Karpas-422 (cell line): ENCODE measurements around the gene BMX. TPM values are rescaled to one million over a fixed set of nuclear protein-coding genes. Genes with fewer than 3 reads are reported as not detected.

Experiments
- DNase-seq: peaks from one replicate; pipeline ENCODE4 v3.0.0-alpha.2; 2015
- H2AFZ ChIP-seq: fragments of 200-600 bp; sonication (generic); 2 replicates; pipeline ENCODE4 v1.6.1; 2014; ENCODE audit warnings: antibody characterized with exemption, low read length, mixed read lengths
- H3K27ac ChIP-seq: fragments of 200-600 bp; sonication (generic); 2 replicates; pipeline ENCODE4 v1.5.1; 2014; ENCODE audit warnings: mild to moderate bottlenecking, low read length, moderate library complexity
- H3K27me3 ChIP-seq: fragments of 200-600 bp; sonication (generic); 2 replicates; pipeline ENCODE4 v1.6.1; 2014; ENCODE audit warnings: low read length, mixed read lengths
- H3K36me3 ChIP-seq: fragments of 200-600 bp; sonication (generic); 2 replicates; pipeline ENCODE4 v1.6.1; 2014; ENCODE audit warnings: low read length, mixed read lengths; ENCODE audit not compliant: insufficient read depth
- H3K4me1 ChIP-seq: fragments of 200-600 bp; sonication (generic); 2 replicates; pipeline ENCODE4 v1.6.1; 2014; ENCODE audit warnings: mild to moderate bottlenecking, low read length, mixed read lengths
- H3K4me2 ChIP-seq: fragments of 200-600 bp; sonication (generic); 2 replicates; pipeline ENCODE4 v1.6.1; 2014; ENCODE audit warnings: low read length, low read depth, mild to moderate bottlenecking; ENCODE audit not compliant: poor library complexity, severe bottlenecking
- H3K4me3 ChIP-seq: fragments of 200-600 bp; sonication (generic); 2 replicates; pipeline ENCODE4 v1.5.1; 2014; ENCODE audit warnings: mild to moderate bottlenecking, antibody characterized with exemption, low read length, mixed read lengths
- H3K79me2 ChIP-seq: fragments of 200-600 bp; sonication (generic); 2 replicates; pipeline ENCODE4 v1.6.1; 2014; ENCODE audit warnings: mild to moderate bottlenecking, low read length, mixed read lengths
- H3K9ac ChIP-seq: fragments of 200-600 bp; sonication (generic); 2 replicates; pipeline ENCODE4 v1.6.0; 2014; ENCODE audit warnings: low read length
- H3K9me2 ChIP-seq: fragments of 200-600 bp; sonication (generic), shearing (Covaris generic); replicated peaks from 2 replicates; pipeline ENCODE4 v1.6.0; 2014; ENCODE audit warnings: mild to moderate bottlenecking, low read length, moderate library complexity; ENCODE audit not compliant: insufficient read depth
- H3K9me3 ChIP-seq: fragments of 300-700, 200-600 bp; sonication (generic); 2 replicates; pipeline ENCODE4 v1.6.1; 2014; ENCODE audit warnings: low read length, mixed read lengths
- H4K20me1 ChIP-seq: fragments of 200-600 bp; sonication (generic); 2 replicates; pipeline ENCODE4 v1.6.1; 2014; ENCODE audit warnings: mild to moderate bottlenecking, antibody characterized with exemption, low read length, low read depth; ENCODE audit not compliant: insufficient read depth
- total RNA-seq: library from RNA; depleted of rRNA; stranded (reverse); fragments of >200 nt; shearing (Covaris generic); gene quantifications from 2 replicates; pipeline ENCODE4 v1.2.3, GENCODE V29; 2014; ENCODE audit warnings: low replicate concordance

Gene BMX
- total RNA-seq, 1 experiment from 2014 or later = 8.2 TPM

DNA sequence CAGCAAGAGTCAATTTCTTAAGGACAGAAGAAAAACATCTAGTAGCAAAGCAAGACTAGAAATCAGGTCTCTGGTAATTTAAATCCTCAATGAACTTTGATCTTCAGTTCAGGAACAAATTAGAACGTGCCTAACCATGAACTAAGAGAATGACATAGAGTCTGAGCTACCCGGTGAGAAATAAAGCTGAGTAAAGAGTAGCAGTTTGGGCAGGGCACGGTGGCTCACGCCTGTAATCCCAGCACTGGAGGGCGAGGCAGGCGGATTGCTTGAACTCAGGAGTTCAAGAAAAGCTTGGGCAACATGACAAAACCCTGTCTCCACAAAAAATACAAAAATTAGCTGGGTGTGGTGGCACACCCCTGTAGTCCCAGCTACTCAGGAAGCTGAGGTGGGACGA, 62.4 kb downstream of the BMX start:
- H4K20me1 ChIP-seq = no peaks in the 10 kb centered on the region
- H3K27ac ChIP-seq = no peak overlapping the region
- no peak overlapping the region for H3K9ac ChIP-seq
- H3K36me3 ChIP-seq = no peaks in the 10 kb centered on the region
- H3K4me1 ChIP-seq = peaks cover 86% of the 10 kb centered on the region
- no peak for DNase-seq
- no peaks in the 10 kb centered on the region for H3K79me2 ChIP-seq
- H3K27me3 ChIP-seq = no peaks in the 10 kb centered on the region
- H3K4me3 ChIP-seq = no peak overlapping the region
- no peaks in the 10 kb centered on the region for H3K9me3 ChIP-seq
- no peak overlapping the region for H2AFZ ChIP-seq
- H3K9me2 ChIP-seq = no peaks in the 10 kb centered on the region
- H3K4me2 ChIP-seq = no peak overlapping the region

DNA sequence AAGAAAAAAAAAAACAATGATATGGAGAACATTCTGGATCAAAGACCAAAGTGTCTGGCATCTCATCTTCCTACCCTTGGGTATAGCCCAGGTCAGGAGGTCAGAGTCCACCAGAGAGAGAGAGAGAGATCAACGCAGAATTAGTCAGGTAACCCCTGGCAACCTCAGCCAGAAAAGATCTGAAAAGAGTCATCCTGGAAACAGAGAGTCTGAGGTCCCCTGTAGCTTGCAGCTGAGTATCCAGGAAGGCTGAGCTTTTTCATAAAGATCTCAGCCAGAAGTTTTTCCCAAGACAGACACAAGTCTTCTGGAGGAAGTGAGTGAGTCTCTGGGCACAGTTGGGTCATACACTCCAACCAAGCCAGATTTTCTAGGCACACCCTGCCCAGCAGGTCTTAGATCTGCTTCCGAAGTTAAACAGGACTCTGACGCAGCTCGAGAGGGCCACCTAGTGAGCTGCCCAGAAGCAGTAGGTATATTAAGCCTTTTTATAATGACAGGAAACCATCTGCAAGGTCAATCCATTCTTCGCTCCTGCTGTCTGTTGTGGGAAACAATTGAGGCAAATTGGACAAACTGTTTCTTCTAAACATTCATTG, 64.5 kb downstream of the BMX start:
- H4K20me1 ChIP-seq = no peaks in the 10 kb centered on the region
- H3K9me2 ChIP-seq = no peaks in the 10 kb centered on the region
- H3K4me3 ChIP-seq = no peak overlapping the region
- no peak overlapping the region for H2AFZ ChIP-seq
- no peaks in the 10 kb centered on the region for H3K79me2 ChIP-seq
- peak; percentile 91 for DNase-seq
- H3K4me1 ChIP-seq = peaks cover 68% of the 10 kb centered on the region
- H3K4me2 ChIP-seq = peak overlapping the region; percentile 12
- no peaks in the 10 kb centered on the region for H3K27me3 ChIP-seq
- H3K36me3 ChIP-seq = no peaks in the 10 kb centered on the region
- 0 out of 2 replicates have a peak overlapping the region, but pooled peaks have one; percentile 19 for H3K27ac ChIP-seq
- H3K9me3 ChIP-seq = no peaks in the 10 kb centered on the region
- peak overlapping the region; percentile 31 for H3K9ac ChIP-seq

DNA sequence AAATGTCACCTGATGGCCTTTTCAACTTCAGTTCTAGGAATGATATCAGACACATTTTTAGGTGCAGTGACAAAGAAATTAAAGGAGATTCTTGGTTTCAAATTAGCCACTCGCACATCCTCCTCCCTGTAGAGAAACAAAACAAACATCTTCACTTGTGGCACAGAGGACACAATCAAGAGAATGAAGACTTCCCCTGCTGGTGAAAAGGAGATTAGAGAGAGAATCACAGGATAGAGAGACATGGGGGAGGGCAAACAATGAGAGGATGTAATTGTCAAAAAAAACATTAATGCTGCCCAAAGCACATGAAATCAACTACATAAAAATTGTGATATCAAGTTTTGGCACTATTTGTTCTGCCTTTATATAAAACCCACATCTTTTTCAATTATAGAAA, 65.6 kb downstream of the BMX start:
- H3K79me2 ChIP-seq = no peaks in the 10 kb centered on the region
- H2AFZ ChIP-seq = no peak overlapping the region
- peaks cover 56% of the 10 kb centered on the region for H3K4me1 ChIP-seq
- no peaks in the 10 kb centered on the region for H3K36me3 ChIP-seq
- no peaks in the 10 kb centered on the region for H3K9me2 ChIP-seq
- H3K27me3 ChIP-seq = no peaks in the 10 kb centered on the region
- H3K4me2 ChIP-seq = no peak overlapping the region
- no peaks in the 10 kb centered on the region for H3K9me3 ChIP-seq
- H3K9ac ChIP-seq = no peak overlapping the region
- DNase-seq = peak; percentile 63
- H3K27ac ChIP-seq = no peak overlapping the region
- H3K4me3 ChIP-seq = no peak overlapping the region
- no peaks in the 10 kb centered on the region for H4K20me1 ChIP-seq

DNA sequence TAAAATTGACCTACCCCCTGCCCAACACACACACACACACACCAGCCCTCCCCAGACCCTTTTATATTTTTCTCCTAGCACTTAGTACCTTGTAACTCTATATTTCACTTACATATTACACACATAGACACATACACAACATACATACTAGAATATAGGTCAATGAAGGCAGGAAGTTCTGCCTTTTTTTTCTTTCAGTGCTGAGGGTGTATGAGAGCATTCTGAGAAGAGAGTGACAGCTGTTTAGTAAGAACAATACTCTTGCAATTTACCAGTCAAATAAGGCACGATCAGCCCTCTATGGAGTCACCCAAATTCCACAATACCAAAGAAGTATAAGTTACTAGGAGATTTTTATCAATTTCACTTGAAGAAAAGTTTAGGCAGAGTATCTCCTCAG, 66.7 kb downstream of the BMX start:
- DNase-seq = no peak
- Histone ChIP-seq H3K36me3 (no peaks in the 10 kb centered on the region), H3K9ac (no peak overlapping the region), H3K4me1 (peaks cover 50% of the 10 kb centered on the region), H2AFZ (0 out of 2 replicates have a peak overlapping the region, but pooled peaks have one; percentile 10), H3K27ac (no peak overlapping the region), H3K9me3 (no peaks in the 10 kb centered on the region), H3K9me2 (no peaks in the 10 kb centered on the region), H3K27me3 (no peaks in the 10 kb centered on the region), H3K4me3 (no peak overlapping the region), H3K4me2 (peak overlapping the region; percentile 7), H3K79me2 (no peaks in the 10 kb centered on the region), H4K20me1 (no peaks in the 10 kb centered on the region)

DNA sequence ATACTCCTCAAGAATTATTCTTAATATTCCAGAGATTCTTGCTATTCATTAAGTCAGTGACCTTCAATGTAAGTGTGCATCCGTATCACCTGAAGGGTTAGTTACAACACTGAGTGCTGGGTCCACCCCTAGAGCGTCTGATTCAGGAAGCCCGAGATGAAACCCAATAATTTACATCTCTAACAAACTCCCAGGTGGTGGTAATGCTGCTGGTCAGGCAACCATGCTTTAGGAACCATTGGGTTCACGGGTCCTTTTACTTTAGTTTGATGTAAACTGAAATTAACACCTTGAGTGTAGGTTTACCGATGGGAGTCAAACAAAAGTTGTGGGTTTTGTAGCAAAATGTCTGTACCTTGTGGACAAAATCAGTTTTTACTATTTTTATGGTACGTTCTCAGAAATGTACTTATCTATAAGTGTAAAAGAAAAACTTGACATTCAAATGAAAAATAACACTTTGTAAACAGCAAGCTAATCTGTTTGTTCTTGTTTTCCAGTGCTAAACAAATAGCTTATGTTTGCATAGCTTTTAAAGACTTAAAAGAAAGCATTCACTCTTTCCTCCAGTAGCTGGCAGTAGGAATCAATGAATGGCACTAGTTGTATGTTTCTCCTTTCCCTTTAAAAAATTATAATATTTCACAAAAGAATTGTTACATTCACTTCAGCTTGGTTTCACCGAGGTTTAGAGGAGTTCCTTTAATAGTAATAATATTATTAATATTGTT, 67.4 kb downstream of the BMX start:
- Histone ChIP-seq H3K4me1 (peaks cover 46% of the 10 kb centered on the region), H3K9ac (no peak overlapping the region), H3K4me3 (no peak overlapping the region), H3K79me2 (no peaks in the 10 kb centered on the region), H3K9me2 (no peaks in the 10 kb centered on the region), H3K27ac (no peak overlapping the region), H3K4me2 (peak overlapping the region; percentile 7), H3K27me3 (no peaks in the 10 kb centered on the region), H4K20me1 (no peaks in the 10 kb centered on the region), H3K36me3 (no peaks in the 10 kb centered on the region), H2AFZ (0 out of 2 replicates have a peak overlapping the region, but pooled peaks have one; percentile 10), H3K9me3 (no peaks in the 10 kb centered on the region)
- DNase-seq = no peak

DNA sequence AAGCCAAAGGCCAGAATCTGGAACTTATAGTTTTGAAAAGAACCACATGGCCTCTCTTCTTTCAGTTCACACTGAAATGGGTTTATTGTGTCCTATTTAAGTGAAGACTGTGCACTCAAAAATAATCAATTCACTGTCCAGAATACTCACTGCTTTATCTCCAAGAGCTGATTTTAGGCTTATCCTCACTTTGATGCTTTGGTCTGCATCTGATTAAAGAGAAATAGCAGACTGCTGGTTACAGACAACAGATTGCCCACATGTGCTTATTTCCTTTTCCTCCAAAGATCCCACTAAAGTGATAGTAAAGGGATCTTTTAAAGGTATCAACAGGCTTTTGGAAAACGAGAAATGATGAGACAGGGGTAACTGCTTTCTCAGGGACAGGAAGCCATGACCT, 69.5 kb downstream of the BMX start:
- H4K20me1 ChIP-seq = no peaks in the 10 kb centered on the region
- H3K4me2 ChIP-seq = no peak overlapping the region
- no peak overlapping the region for H3K4me3 ChIP-seq
- no peaks in the 10 kb centered on the region for H3K79me2 ChIP-seq
- H3K27me3 ChIP-seq = no peaks in the 10 kb centered on the region
- no peak overlapping the region for H3K9ac ChIP-seq
- H2AFZ ChIP-seq = no peak overlapping the region
- no peak overlapping the region for H3K27ac ChIP-seq
- DNase-seq = no peak
- no peaks in the 10 kb centered on the region for H3K36me3 ChIP-seq
- peaks cover 31% of the 10 kb centered on the region for H3K4me1 ChIP-seq
- no peaks in the 10 kb centered on the region for H3K9me3 ChIP-seq
- H3K9me2 ChIP-seq = no peaks in the 10 kb centered on the region

DNA sequence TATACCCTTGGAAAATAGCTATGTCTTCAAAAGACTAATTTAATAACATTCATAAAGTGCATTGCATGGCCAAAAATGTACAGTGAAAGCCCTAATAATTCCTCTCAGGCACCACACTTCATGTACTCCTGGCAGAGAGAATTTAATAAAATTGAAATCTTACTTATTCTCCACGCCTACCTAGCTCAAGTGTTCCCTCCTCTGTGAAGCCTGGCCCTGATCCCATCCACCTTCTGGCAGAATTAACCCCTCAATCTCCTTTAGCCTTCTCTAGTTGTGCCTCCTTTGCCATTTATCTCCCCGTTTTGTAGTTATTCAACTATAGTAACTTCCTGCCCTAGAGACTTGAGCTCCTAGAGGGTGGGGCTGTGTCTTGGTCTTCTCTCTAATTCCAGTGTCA, 73.4 kb downstream of the BMX start:
- no peaks in the 10 kb centered on the region for H3K4me1 ChIP-seq
- no peak overlapping the region for H3K27ac ChIP-seq
- H3K36me3 ChIP-seq = no peaks in the 10 kb centered on the region
- H3K9me3 ChIP-seq = no peaks in the 10 kb centered on the region
- no peaks in the 10 kb centered on the region for H3K9me2 ChIP-seq
- DNase-seq = no peak
- H4K20me1 ChIP-seq = no peaks in the 10 kb centered on the region
- H3K4me2 ChIP-seq = no peak overlapping the region
- no peak overlapping the region for H3K9ac ChIP-seq
- no peak overlapping the region for H3K4me3 ChIP-seq
- H3K27me3 ChIP-seq = no peaks in the 10 kb centered on the region
- H3K79me2 ChIP-seq = no peaks in the 10 kb centered on the region
- no peak overlapping the region for H2AFZ ChIP-seq

DNA sequence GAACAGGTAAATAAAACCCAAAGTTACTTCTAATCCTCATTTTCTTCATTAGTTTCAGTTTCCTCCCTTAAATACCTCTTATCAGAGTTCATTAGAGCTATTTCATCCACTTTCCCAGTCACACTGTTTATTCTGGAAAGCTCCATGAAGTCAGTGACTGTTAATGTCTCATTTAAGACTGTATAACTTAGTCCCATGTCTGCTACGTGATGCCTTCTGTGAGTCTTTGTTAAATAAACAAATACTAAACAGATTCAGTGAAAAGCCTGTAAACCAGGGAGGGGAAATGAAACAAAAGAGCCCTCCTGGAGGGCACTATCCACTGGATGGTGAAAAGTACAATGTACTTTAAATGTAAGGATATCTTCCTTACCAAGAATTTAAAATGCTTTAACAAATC, 75.4 kb downstream of the BMX start:
- no peak overlapping the region for H3K4me2 ChIP-seq

More for the DNA sequence above, 75.4 kb downstream of the BMX start:
- H3K27ac ChIP-seq = no peak overlapping the region
- no peaks in the 10 kb centered on the region for H3K9me2 ChIP-seq
- H3K4me1 ChIP-seq = no peaks in the 10 kb centered on the region
- H3K79me2 ChIP-seq = no peaks in the 10 kb centered on the region
- H3K4me3 ChIP-seq = no peak overlapping the region
- no peaks in the 10 kb centered on the region for H3K27me3 ChIP-seq
- no peaks in the 10 kb centered on the region for H4K20me1 ChIP-seq
- no peak overlapping the region for H2AFZ ChIP-seq
- H3K9ac ChIP-seq = no peak overlapping the region
- H3K36me3 ChIP-seq = no peaks in the 10 kb centered on the region
- no peak for DNase-seq
- no peaks in the 10 kb centered on the region for H3K9me3 ChIP-seq
